Activated effector memory CD4-positive, alpha-beta T cell treated with Interleukin-2 at 50 U/mL for 16 hours (primary cell): ENCODE results near the gene SNX8.
"Not testable (repeated sequence)": the region's sequence is repeated elsewhere in the genome, so short reads cannot be mapped to it uniquely, and the experiment has no call there.

Source experiments
- DNase-seq: peaks from one replicate; pipeline ENCODE4 v3.0.0-alpha.2; 2020

Gene SNX8

GRCh38 chr7:2314209-2314955, at the start of gene SNX8:
Gene SNX8, minus strand, starts transcription at chr7:2314441. Its CDS starts 20 bp downstream, at chr7:2314421.
- peak; percentile 95 for DNase-seq

- no peak for DNase-seq
These were observed 48.3 kb upstream of the SNX8 start for GRCh38 chr7:2362385-2363088.

- DNase-seq: no peak
These were observed 46.6 kb upstream of the SNX8 start for GRCh38 chr7:2360796-2361195.

GRCh38 chr7:2359610-2360009, 45.4 kb upstream of the SNX8 start:
- no peak for DNase-seq

GRCh38 chr7:2358968-2359527, 44.8 kb upstream of the SNX8 start:
- DNase-seq: no peak

- DNase-seq: no peak
These were observed 43.3 kb upstream of the SNX8 start for GRCh38 chr7:2357571-2357970.

- no peak for DNase-seq
These were observed 42.9 kb upstream of the SNX8 start for GRCh38 chr7:2357165-2357564.

GRCh38 chr7:2355705-2356008, 41.4 kb upstream of the SNX8 start:
- no peak for DNase-seq

GRCh38 chr7:2354939-2355704, 40.9 kb upstream of the SNX8 start:
- DNase-seq: peak; percentile 3

GRCh38 chr7:2354186-2354938, 40.1 kb upstream of the SNX8 start, which contains the start of gene EIF3B:
Gene EIF3B, plus strand, starts transcription at chr7:2354827. Its CDS starts 95 bp downstream, at chr7:2354922.
- peak; percentile 81 for DNase-seq

GRCh38 chr7:2353936-2354185, 39.6 kb upstream of the SNX8 start:
- peak; percentile 86 for DNase-seq

GRCh38 chr7:2353113-2353935, 39.1 kb upstream of the SNX8 start:
- DNase-seq: no peak

GRCh38 chr7:2350861-2351260, 36.6 kb upstream of the SNX8 start:
- no peak for DNase-seq

GRCh38 chr7:2350055-2350454, 35.8 kb upstream of the SNX8 start:
- no peak for DNase-seq

- not testable (repeated sequence) for DNase-seq
These were observed 33.3 kb upstream of the SNX8 start for GRCh38 chr7:2347351-2348063.

- DNase-seq: no peak
These were observed 22.5 kb upstream of the SNX8 start for GRCh38 chr7:2336626-2337299.

- not testable (repeated sequence) for DNase-seq
These were observed 18.5 kb upstream of the SNX8 start for GRCh38 chr7:2332606-2333231.

- DNase-seq: no peak
These were observed 17.5 kb upstream of the SNX8 start for GRCh38 chr7:2331707-2332106.

- DNase-seq: no peak
These were observed 16.3 kb upstream of the SNX8 start for GRCh38 chr7:2330493-2330892.

GRCh38 chr7:2326951-2327350, 12.7 kb upstream of the SNX8 start:
- DNase-seq: no peak
